ENCODE data around the gene CABP4. TPM values are rescaled to one million over a fixed set of nuclear protein-coding genes. Genes with fewer than 3 reads are reported as not detected.

CABP4 gene
- total RNA-seq, 1 experiment from 2014 or later, result not detected

- Histone ChIP-seq H2AFZ (ENCODE audit: low read depth, low read length, poor library complexity, severe bottlenecking) (no peak overlapping the region), H3K4me2 (ENCODE audit: low read length) (peak overlapping the region; percentile 72), H4K20me1 (ENCODE audit: insufficient read depth) (no peaks in the 10 kb centered on the region), H3K27ac (ENCODE audit: low read depth, low read length) (peak overlapping the region; percentile 83), H3K79me2 (ENCODE audit: insufficient read depth, low read length) (no peaks in the 10 kb centered on the region), H3K36me3 (ENCODE audit: control insufficient read depth in 1 of 2, insufficient read depth in 2 of 2, low read length in 2 of 2) (no peaks in the 10 kb centered on the region), H3K27me3 (ENCODE audit: insufficient read depth, low read length) (no peaks in the 10 kb centered on the region), H3K4me3 (replicated peaks in 1 of 2; ENCODE audit: low read depth in 1 of 2, low read length in 2 of 2) (peak overlapping the region; percentile 40 to 63), H3K9me3 (ENCODE audit: control insufficient read depth in 1 of 2, insufficient read depth in 1 of 2, low read depth in 1 of 2, low read length in 2 of 2) (no peaks in the 10 kb centered on the region), H3K9ac (ENCODE audit: low read length) (peak overlapping the region; percentile 79), H3K9me2 (ENCODE audit: insufficient read depth) (no peaks in the 10 kb centered on the region), H3K4me1 (ENCODE audit: control insufficient read depth in 1 of 2, insufficient read depth in 2 of 2, low read length in 2 of 2) (peaks cover 17 to 40% of the 10 kb centered on the region in 2 experiments; a peak in 3 of 4 replicates)
- ATAC-seq (peak; percentile 95), DNase-seq (ENCODE audit: low read depth, low spot score) (peak; percentile 81)
- TF ChIP-seq TCF7L2 (IDR thresholded peaks at IDR 0.05; ENCODE audit: borderline replicate concordance, extremely low read depth, insufficient read depth, insufficient read length) (peak; percentile 35), ZFX (IDR thresholded peaks at IDR 0.05) (peak; percentile 89), POLR2AphosphoS5 (IDR thresholded peaks at IDR 0.05; ENCODE audit: low read depth, low read length) (peak; percentile 69), SIN3A (IDR thresholded peaks at IDR 0.05; ENCODE audit: low read depth) (no peak), CBX3 (IDR thresholded peaks at IDR 0.05; ENCODE audit: low read depth) (no peak)
- no TSS peak for BruUV-seq (replicated peaks)
- intact Hi-C loops (cut with micrococcal nuclease), result no loop called here
- RAD21 ChIA-PET (ENCODE audit: low non-redundant PET in 1 of 2, low total read pairs in 2 of 2, uncharacterized antibody in 2 of 2, unreplicated experiment in 2 of 2), result interaction anchor here in 1 of 2 experiments (1.3 kb wide), 1 partner anchor 19 kb away, joined by 4 read pairs; the partner anchor contains the start of gene PPP1CA
- CTCF ChIA-PET, result interaction anchor here (0.5 to 1.7 kb wide), 5 partner anchors 19 to 754 kb away, joined by 3 to 6 read pairs (median 3); partner anchors contain the start of genes PITPNM1 and PPP1CA
- POLR2A ChIA-PET, result interaction anchor here (0.5 to 1.4 kb wide), 2 partner anchors 19 to 73 kb away, joined by 3 to 4 read pairs; partner anchors contain the start of gene PPP1CA
Observed at GRCh38 chr11:67420646-67421429, 34.3 kb upstream of the CABP4 start.

GRCh38 chr11:67421430-67422031, 33.6 kb upstream of the CABP4 start:
- intact Hi-C loops (cut with micrococcal nuclease), result no loop called here
- POLR2A ChIA-PET, result interaction anchor here (1.4 kb wide), 1 partner anchor 20 kb away, joined by 4 read pairs; the partner anchor contains the start of gene PPP1CA
- Histone ChIP-seq H3K4me1 (ENCODE audit: control insufficient read depth in 1 of 2, insufficient read depth in 2 of 2, low read length in 2 of 2) (peaks cover 11 to 33% of the 10 kb centered on the region in 2 experiments; a peak in 3 of 4 replicates), H3K4me2 (ENCODE audit: low read length) (peak overlapping the region; percentile 72), H3K27me3 (ENCODE audit: insufficient read depth, low read length) (no peaks in the 10 kb centered on the region), H3K9ac (ENCODE audit: low read length) (peak overlapping the region; percentile 38), H3K9me2 (ENCODE audit: insufficient read depth) (no peaks in the 10 kb centered on the region), H3K79me2 (ENCODE audit: insufficient read depth, low read length) (no peaks in the 10 kb centered on the region), H3K4me3 (replicated peaks in 1 of 2; ENCODE audit: low read depth in 1 of 2, low read length in 2 of 2) (peak overlapping the region; percentile 38 to 63), H4K20me1 (ENCODE audit: insufficient read depth) (no peaks in the 10 kb centered on the region), H3K27ac (ENCODE audit: low read depth, low read length) (peak overlapping the region; percentile 24; the same call in 1 of the 2 replicates), H3K36me3 (ENCODE audit: control insufficient read depth in 1 of 2, insufficient read depth in 2 of 2, low read length in 2 of 2) (no peaks in the 10 kb centered on the region), H2AFZ (ENCODE audit: low read depth, low read length, poor library complexity, severe bottlenecking) (no peak overlapping the region), H3K9me3 (ENCODE audit: control insufficient read depth in 1 of 2, insufficient read depth in 1 of 2, low read depth in 1 of 2, low read length in 2 of 2) (no peaks in the 10 kb centered on the region)
- peak; percentile 63 for ATAC-seq
- BruUV-seq (replicated peaks), result TSS peak; percentile 85
- RAD21 ChIA-PET (ENCODE audit: low non-redundant PET in 1 of 2, low total read pairs in 2 of 2, uncharacterized antibody in 2 of 2, unreplicated experiment in 2 of 2), result no interaction called here
- TF ChIP-seq YY1 (IDR thresholded peaks at IDR 0.05; ENCODE audit: extremely low read depth, insufficient replicate concordance, low read depth, low read length) (no peak), ZBTB33 (IDR thresholded peaks at IDR 0.05; ENCODE audit: extremely low read depth, insufficient replicate concordance, low read length) (no peak), EZH2 (IDR thresholded peaks at IDR 0.05) (no peak), TCF7L2 (IDR thresholded peaks at IDR 0.05; ENCODE audit: borderline replicate concordance, extremely low read depth, insufficient read depth, insufficient read length) (peak; percentile 61), ZFX (IDR thresholded peaks at IDR 0.05) (no peak)
- no peak for DNase-seq (ENCODE audit: low read depth, low spot score)
- CTCF ChIA-PET, result interaction anchor here (1.0 to 1.7 kb wide), 3 partner anchors 20 to 84 kb away, joined by 3 to 6 read pairs (median 3); partner anchors contain the start of genes PITPNM1 and PPP1CA

Data from HCT116 (cell line).